ENCODE data around the gene SSBP2.

SSBP2 gene

DNA sequence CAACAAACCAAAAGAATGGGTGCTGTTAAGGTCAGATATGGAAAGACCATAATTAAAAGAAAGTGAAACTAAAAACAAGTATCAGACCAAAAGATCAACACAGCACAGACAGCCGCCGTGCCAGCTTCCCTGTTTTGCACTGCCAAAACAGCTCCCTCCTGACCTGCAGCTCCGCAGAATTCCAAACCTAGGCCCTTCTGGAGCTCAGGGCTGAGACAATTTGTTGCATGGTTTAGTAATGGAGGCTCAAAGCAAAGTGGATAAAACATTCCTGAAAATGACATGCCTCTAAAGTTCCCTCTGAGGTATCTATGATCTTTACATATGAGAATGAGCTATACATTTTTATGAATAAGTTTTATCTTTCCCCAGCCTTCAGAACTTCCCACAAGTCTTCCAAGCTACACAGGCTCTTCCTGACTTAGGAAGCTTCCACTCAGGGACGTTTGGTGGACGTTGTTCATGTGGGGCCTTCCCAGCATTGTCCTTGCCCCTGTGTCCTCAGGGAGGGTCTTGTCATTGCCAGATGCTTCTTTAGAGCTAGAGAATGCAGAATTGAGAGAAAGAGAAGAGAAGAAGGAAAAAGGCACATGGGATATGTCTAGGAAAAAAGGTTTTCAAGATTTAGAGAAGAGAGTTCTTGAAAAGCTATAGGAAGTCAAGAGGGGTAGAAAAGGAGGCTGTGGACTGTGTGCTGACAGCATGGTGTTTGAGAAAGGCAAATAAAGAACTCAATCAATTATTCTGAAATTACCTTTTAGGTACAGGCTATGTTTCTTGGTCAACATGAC lies 28.4 kb upstream of the SSBP2 start:
- Histone ChIP-seq H3F3A (ENCODE audit: insufficient read depth) (no peaks in the 10 kb centered on the region), H4K20me1 (ENCODE audit: low read depth, low read length) (no peaks in the 10 kb centered on the region), H3K9me2 (replicated peaks; ENCODE audit: insufficient read depth, low read length) (no peaks in the 10 kb centered on the region), H3K27me3 (ENCODE audit: low read length) (no peaks in the 10 kb centered on the region), H3K9ac (ENCODE audit: low read length) (peak overlapping the region; percentile 18), H3K36me3 (ENCODE audit: low read length) (no peaks in the 10 kb centered on the region), H3K4me3 (ENCODE audit: insufficient read depth, low read length, poor library complexity, severe bottlenecking) (peak overlapping the region; percentile 29), H3K9me3 (ENCODE audit: insufficient read depth, low read length) (no peaks in the 10 kb centered on the region), H3K79me2 (ENCODE audit: insufficient read depth, low read length) (no peaks in the 10 kb centered on the region), H3K27ac (ENCODE audit: low read depth, low read length) (no peak overlapping the region), H2AFZ (ENCODE audit: low read depth, low read length, severe bottlenecking) (peak overlapping the region; percentile 83), H3K4me2 (ENCODE audit: low read depth, low read length, poor library complexity, severe bottlenecking) (peak overlapping the region; percentile 74)
- TF ChIP-seq, protein P1, sequence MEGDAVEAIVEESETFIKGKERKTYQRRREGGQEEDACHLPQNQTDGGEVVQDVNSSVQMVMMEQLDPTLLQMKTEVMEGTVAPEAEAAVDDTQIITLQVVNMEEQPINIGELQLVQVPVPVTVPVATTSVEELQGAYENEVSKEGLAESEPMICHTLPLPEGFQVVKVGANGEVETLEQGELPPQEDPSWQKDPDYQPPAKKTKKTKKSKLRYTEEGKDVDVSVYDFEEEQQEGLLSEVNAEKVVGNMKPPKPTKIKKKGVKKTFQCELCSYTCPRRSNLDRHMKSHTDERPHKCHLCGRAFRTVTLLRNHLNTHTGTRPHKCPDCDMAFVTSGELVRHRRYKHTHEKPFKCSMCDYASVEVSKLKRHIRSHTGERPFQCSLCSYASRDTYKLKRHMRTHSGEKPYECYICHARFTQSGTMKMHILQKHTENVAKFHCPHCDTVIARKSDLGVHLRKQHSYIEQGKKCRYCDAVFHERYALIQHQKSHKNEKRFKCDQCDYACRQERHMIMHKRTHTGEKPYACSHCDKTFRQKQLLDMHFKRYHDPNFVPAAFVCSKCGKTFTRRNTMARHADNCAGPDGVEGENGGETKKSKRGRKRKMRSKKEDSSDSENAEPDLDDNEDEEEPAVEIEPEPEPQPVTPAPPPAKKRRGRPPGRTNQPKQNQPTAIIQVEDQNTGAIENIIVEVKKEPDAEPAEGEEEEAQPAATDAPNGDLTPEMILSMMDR (IDR thresholded peaks at IDR 0.05; ENCODE audit: insufficient read depth, low read length, poor library complexity, severe bottlenecking): no peak
- TF ChIP-seq EZH2phosphoT487 (conservative IDR thresholded peaks at IDR 0.05; ENCODE audit: low read length): no peak

DNA sequence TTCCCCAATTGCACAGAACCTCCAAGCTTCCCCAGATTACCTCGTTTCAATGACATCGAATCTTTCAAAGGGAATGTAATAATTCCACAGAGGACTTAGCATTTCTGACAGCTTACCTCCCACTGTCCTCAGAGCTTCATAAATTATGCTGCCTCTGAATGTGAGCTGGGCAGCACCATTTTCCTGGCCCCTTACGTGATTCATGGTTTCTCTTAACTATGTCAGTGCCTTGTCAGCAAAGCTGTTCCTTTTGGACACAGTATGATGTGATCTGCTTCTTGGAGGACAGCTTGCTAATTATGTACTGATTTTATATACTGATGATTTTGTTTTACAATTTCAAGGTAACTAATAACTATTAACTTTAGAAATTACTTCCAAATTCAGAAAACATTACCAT lies 27.7 kb upstream of the SSBP2 start:
- Histone ChIP-seq H3K9ac (ENCODE audit: low read length) (0 out of 2 replicates have a peak overlapping the region, but pooled peaks have one; percentile 18), H3K27ac (ENCODE audit: low read depth, low read length) (no peak overlapping the region), H3K27me3 (ENCODE audit: low read length) (no peaks in the 10 kb centered on the region), H4K20me1 (ENCODE audit: low read depth, low read length) (no peaks in the 10 kb centered on the region), H3K4me2 (ENCODE audit: low read depth, low read length, poor library complexity, severe bottlenecking) (peak overlapping the region; percentile 74), H3F3A (ENCODE audit: insufficient read depth) (no peaks in the 10 kb centered on the region), H3K9me3 (ENCODE audit: insufficient read depth, low read length) (no peaks in the 10 kb centered on the region), H2AFZ (ENCODE audit: low read depth, low read length, severe bottlenecking) (peak overlapping the region; percentile 83), H3K4me3 (ENCODE audit: insufficient read depth, low read length, poor library complexity, severe bottlenecking) (peak overlapping the region; percentile 29), H3K9me2 (replicated peaks; ENCODE audit: insufficient read depth, low read length) (no peaks in the 10 kb centered on the region), H3K79me2 (ENCODE audit: insufficient read depth, low read length) (no peaks in the 10 kb centered on the region), H3K36me3 (ENCODE audit: low read length) (no peaks in the 10 kb centered on the region)
- TF ChIP-seq, protein P1 (IDR thresholded peaks at IDR 0.05; ENCODE audit: insufficient read depth, low read length, poor library complexity, severe bottlenecking): no peak
- no peak for TF ChIP-seq EZH2phosphoT487 (conservative IDR thresholded peaks at IDR 0.05; ENCODE audit: low read length)

DNA sequence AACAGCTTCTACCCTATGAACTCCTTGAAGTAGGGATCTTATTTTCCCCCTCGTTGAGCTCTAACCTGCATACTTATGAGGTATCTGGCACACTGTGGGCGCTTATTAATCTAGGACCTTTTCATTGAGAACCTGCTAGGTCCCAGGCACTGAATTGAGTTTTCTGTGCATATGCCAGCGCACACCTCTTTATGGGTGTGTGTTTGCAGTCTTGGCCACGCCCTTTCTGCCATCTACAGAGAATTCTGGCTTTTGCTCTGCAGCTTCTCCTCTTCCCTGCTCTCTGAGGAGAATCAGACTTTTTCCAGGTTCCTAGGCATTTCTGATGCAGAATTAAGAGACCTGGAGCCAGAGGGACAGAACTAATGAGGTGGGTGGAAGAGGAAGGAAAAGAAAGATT lies 25.4 kb upstream of the SSBP2 start:
- H3K27ac ChIP-seq (ENCODE audit: low read depth, low read length): no peak overlapping the region
- no peaks in the 10 kb centered on the region for H3K9me3 ChIP-seq (ENCODE audit: insufficient read depth, low read length)
- H3K36me3 ChIP-seq (ENCODE audit: low read length): no peaks in the 10 kb centered on the region
- H3K4me3 ChIP-seq (ENCODE audit: insufficient read depth, low read length, poor library complexity, severe bottlenecking): no peak overlapping the region
- TF ChIP-seq, protein P1 (IDR thresholded peaks at IDR 0.05; ENCODE audit: insufficient read depth, low read length, poor library complexity, severe bottlenecking): no peak
- no peak for TF ChIP-seq EZH2phosphoT487 (conservative IDR thresholded peaks at IDR 0.05; ENCODE audit: low read length)
- no peaks in the 10 kb centered on the region for H3F3A ChIP-seq (ENCODE audit: insufficient read depth)
- no peaks in the 10 kb centered on the region for H3K9me2 ChIP-seq (replicated peaks; ENCODE audit: insufficient read depth, low read length)
- no peak overlapping the region for H2AFZ ChIP-seq (ENCODE audit: low read depth, low read length, severe bottlenecking)
- H3K4me2 ChIP-seq (ENCODE audit: low read depth, low read length, poor library complexity, severe bottlenecking): no peak overlapping the region
- H3K9ac ChIP-seq (ENCODE audit: low read length): no peak overlapping the region
- H3K79me2 ChIP-seq (ENCODE audit: insufficient read depth, low read length): no peaks in the 10 kb centered on the region
- no peaks in the 10 kb centered on the region for H3K27me3 ChIP-seq (ENCODE audit: low read length)
- H4K20me1 ChIP-seq (ENCODE audit: low read depth, low read length): no peaks in the 10 kb centered on the region

All from SU-DHL-6 (cell line).